GM12801 (cell line): ENCODE results near the gene RGMA.

Experiments
- CTCF ChIP-seq: IDR thresholded peaks from one replicate; pipeline ENCODE4 v1.5.1; 2011; ENCODE audit warnings: control low read depth; ENCODE audit not compliant: insufficient read length; ENCODE audit errors: extremely low read depth

Gene RGMA

GRCh38 chr15:93072411-93073394, 16.3 kb downstream of the RGMA start:
- no peak for TF ChIP-seq CTCF

- TF ChIP-seq CTCF, result no peak
Measured at GRCh38 chr15:93072011-93072410, 17.0 kb downstream of the RGMA start.

GRCh38 chr15:93071469-93071936, 17.5 kb downstream of the RGMA start:
- TF ChIP-seq CTCF, result no peak

GRCh38 chr15:93070551-93071296, 18.3 kb downstream of the RGMA start:
- no peak for TF ChIP-seq CTCF

- no peak for TF ChIP-seq CTCF
Measured at GRCh38 chr15:93070132-93070531, 18.9 kb downstream of the RGMA start.

GRCh38 chr15:93068581-93069199, 20.3 kb downstream of the RGMA start:
- no peak for TF ChIP-seq CTCF

- no peak for TF ChIP-seq CTCF
Measured at GRCh38 chr15:93067649-93068085, 21.3 kb downstream of the RGMA start.
